NB4 (cell line): Measurements from ENCODE around the gene GRIK3.

Experiments used
- CTCF ChIP-seq: IDR thresholded peaks from one replicate; pipeline ENCODE4 v1.5.1; 2012; ENCODE audit warnings: low read depth, low read length
- MAX ChIP-seq: IDR thresholded peaks from 2 replicates; pipeline ENCODE4 v1.6.1; 2011; ENCODE audit warnings: low read depth, low read length
- POLR2A ChIP-seq: IDR thresholded peaks from 2 replicates; pipeline ENCODE4 v1.6.1; 2011; ENCODE audit warnings: mild to moderate bottlenecking; ENCODE audit not compliant: insufficient read length; ENCODE audit errors: extremely low read depth

- TF ChIP-seq POLR2A, result no peak
- TF ChIP-seq CTCF, result no peak
- TF ChIP-seq MAX, result no peak
These were observed 188.0 kb downstream of the GRIK3 start for GRCh38 chr1:36846357-36846756.
